ENCODE data around the gene EPHA10.

GRCh38 chr1:37794372-37795339, 29.7 kb upstream of the EPHA10 start:
- TF ChIP-seq GLIS3 (CRISPR knock-in tag; IDR thresholded peaks at IDR 0.05) (no peak), ESRRG (CRISPR knock-in tag; IDR thresholded peaks at IDR 0.05) (no peak), POU6F1 (CRISPR knock-in tag; IDR thresholded peaks at IDR 0.05; ENCODE audit: borderline replicate concordance, low read depth) (no peak), TOX (CRISPR knock-in tag; IDR thresholded peaks at IDR 0.05; ENCODE audit: borderline replicate concordance) (no peak), ZFP3 (CRISPR knock-in tag; IDR thresholded peaks at IDR 0.05) (no peak), SNAI2 (CRISPR knock-in tag; IDR thresholded peaks at IDR 0.05) (no peak), ZFP30 (CRISPR knock-in tag; IDR thresholded peaks at IDR 0.05) (no peak), RARB (CRISPR knock-in tag; IDR thresholded peaks at IDR 0.05) (no peak), ZC3H10 (CRISPR knock-in tag; IDR thresholded peaks at IDR 0.05) (no peak), CSDC2 (CRISPR knock-in tag; IDR thresholded peaks at IDR 0.05) (no peak)
- TF ChIP-seq, protein P1, sequence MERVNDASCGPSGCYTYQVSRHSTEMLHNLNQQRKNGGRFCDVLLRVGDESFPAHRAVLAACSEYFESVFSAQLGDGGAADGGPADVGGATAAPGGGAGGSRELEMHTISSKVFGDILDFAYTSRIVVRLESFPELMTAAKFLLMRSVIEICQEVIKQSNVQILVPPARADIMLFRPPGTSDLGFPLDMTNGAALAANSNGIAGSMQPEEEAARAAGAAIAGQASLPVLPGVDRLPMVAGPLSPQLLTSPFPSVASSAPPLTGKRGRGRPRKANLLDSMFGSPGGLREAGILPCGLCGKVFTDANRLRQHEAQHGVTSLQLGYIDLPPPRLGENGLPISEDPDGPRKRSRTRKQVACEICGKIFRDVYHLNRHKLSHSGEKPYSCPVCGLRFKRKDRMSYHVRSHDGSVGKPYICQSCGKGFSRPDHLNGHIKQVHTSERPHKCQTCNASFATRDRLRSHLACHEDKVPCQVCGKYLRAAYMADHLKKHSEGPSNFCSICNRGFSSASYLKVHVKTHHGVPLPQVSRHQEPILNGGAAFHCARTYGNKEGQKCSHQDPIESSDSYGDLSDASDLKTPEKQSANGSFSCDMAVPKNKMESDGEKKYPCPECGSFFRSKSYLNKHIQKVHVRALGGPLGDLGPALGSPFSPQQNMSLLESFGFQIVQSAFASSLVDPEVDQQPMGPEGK (CRISPR knock-in tag; IDR thresholded peaks at IDR 0.05; ENCODE audit: borderline replicate concordance), result no peak
